GM13976 (cell line): ENCODE measurements around the gene POT1.

Experiments used
- DNase-seq: peaks from one replicate; pipeline ENCODE4 v3.0.0; 2012; ENCODE audit warnings: low spot score
- CTCF ChIP-seq: IDR thresholded peaks from 2 replicates; pipeline ENCODE4 v1.5.1; 2012; ENCODE audit warnings: borderline replicate concordance, mild to moderate bottlenecking; ENCODE audit not compliant: insufficient read depth; ENCODE audit errors: extremely low read depth, missing control alignments, control extremely low read depth
- in situ Hi-C: fragments of 300-500 bp; cut with MboI; formaldehyde crosslinking; loops from one replicate; pipeline ENCODE4 v1.12.0; 2022; ENCODE audit warnings: low sequenced_read_pairs, mixed read lengths, inconsistent platforms; ENCODE audit not compliant: unreplicated experiment

The POT1 gene

DNA sequence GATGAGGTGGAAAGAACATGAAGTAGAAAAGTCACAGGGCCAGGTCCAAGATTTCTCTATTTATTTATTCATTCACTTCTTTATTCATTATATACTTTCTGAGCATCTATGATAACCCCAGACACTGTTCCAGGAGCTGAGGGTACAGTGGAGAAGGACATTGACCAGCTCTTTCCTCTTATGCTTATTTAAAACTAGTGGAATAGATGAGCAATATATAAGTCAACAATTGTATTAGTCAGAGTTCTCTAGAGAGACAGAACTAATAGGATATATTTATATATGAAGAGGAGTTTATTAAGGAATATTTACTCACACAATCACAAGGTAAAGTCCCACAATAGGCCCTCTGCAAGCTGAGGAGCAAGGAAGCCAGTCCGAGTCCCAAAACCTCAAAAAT lies 149.0 kb downstream of the POT1 start:
- no peak for TF ChIP-seq CTCF
- in situ Hi-C loops, result loop anchor here (25.0 kb wide), 1 partner anchor 618 kb away; no protein-coding TSS in a partner anchor
- DNase-seq, result no peak

GRCh38 chr7:124780056-124780455 lies 149.6 kb downstream of the POT1 start:
- no peak for DNase-seq
- in situ Hi-C loops, result loop anchor here (25.0 kb wide), 1 partner anchor 618 kb away; no protein-coding TSS in a partner anchor
- TF ChIP-seq CTCF, result no peak

GRCh38 chr7:124779620-124780019 lies 150.0 kb downstream of the POT1 start:
- no peak for DNase-seq
- in situ Hi-C loops, result loop anchor here (25.0 kb wide), 1 partner anchor 617 kb away; no protein-coding TSS in a partner anchor
- TF ChIP-seq CTCF, result no peak

DNA sequence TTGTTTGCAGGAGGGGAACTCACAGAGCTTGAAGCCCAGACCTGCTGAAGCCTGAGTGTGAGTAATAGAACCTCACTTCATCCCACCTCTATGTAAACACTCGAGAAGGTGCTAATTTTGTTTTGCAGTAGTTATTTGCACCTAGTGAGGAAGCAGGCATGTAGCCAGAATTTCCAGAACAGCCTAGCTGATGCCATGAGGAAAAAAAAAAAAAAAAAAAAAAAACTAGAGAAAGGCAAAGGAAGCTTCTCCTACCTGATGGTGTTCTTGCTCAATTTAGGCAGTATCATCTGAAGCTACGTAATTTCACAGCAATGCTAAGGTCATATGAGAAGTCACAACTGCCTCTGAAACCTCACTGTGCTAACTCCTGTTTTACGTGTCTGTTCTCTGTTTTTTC lies 150.4 kb downstream of the POT1 start:
- no peak for TF ChIP-seq CTCF
- in situ Hi-C loops, result loop anchor here (25.0 kb wide), 1 partner anchor 617 kb away; no protein-coding TSS in a partner anchor
- DNase-seq, result no peak

GRCh38 chr7:124777268-124777667 lies 152.4 kb downstream of the POT1 start:
- no peak for TF ChIP-seq CTCF
- in situ Hi-C loops, result loop anchor here (25.0 kb wide), 1 partner anchor 615 kb away; no protein-coding TSS in a partner anchor

GRCh38 chr7:124776153-124776552 lies 153.5 kb downstream of the POT1 start:
- in situ Hi-C loops, result loop anchor here (25.0 kb wide), 1 partner anchor 614 kb away; no protein-coding TSS in a partner anchor
- no peak for DNase-seq
- TF ChIP-seq CTCF, result no peak

More at GRCh38 chr7:124777268-124777667, 152.4 kb downstream of the POT1 start:
- DNase-seq, result no peak
